Measurements from ENCODE around the gene KNOP1.
"Not testable (repeated sequence)": the region's sequence is repeated elsewhere in the genome, so short reads cannot be mapped to it uniquely, and the experiment has no call there.

Gene KNOP1

DNA sequence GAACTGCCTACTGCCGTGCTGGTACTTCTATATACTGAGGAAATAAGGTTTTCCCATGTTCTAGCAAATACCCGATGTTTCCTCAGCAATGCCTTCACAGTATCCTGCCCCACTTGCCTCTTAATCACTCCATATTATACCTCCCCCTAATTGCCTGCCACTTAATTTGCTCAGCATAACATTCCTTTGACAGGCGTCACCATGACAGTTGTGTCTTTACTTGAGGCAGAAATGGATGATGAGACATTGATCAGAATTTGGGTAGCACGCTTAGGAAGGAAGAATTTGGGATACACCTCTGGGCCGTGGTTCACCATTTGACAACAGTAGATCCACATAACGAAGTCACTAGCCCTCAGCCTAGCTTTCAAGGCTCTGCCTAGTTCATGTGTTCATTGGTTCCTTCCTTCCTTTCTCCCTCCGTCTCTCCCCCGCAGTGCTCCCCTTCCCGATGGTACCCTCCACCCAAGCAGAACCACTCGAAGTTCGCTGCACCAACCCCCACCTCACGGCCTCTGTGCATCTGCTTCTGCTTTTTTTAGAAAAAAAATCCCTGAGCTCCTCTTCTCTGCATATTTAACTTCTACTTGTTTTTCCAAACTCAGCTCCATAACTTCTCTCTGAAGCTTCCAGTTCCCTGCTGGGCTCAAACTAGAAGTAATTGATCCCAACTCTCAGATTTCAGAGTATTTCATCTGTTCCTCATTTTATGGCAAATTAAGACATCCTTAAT lies 19.4 kb upstream of the KNOP1 start:
- DNase-seq: no peak

GRCh38 chr16:19735074-19735867 lies 17.2 kb upstream of the KNOP1 start:
- DNase-seq: peak in 1 of 2 experiments; percentile 67

- no peak for DNase-seq
Measured at GRCh38 chr16:19733551-19733950, 15.5 kb upstream of the KNOP1 start.

DNA sequence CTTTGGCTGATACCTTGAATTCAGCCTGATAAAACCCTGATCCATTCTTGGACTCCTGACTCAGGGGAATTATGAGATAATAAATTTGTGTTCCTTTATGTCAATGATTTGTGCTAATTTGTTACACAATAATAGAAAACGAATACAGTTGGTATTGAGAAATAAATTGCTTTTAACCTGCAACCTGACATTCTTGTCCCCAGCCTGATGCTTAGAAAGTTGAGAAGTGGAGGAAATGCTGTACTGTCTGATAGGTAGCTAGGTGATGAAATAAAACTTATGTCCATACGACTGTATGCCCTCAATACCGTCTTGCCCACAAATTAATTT lies 10.6 kb upstream of the KNOP1 start:
- DNase-seq: no peak

DNA sequence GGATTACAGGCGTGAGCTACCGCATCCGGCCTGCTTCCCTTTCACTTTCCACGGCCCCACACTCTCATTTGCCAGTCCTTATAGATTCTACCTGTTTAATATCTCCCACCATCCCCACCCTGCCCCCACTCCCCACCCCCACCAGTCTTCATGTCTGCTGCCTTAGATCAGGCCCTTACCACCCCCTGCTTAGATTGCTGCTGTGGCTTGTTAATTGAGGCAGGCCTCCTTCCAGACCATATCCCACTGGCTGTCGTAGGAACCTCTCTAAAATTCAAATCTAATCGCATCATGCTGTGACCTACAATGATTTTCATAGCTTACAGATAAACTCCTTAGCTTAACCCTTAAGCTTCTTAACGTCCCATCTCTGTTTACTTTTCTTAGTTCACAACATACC lies 5.0 kb upstream of the KNOP1 start:
- no peak for DNase-seq

- no peak for DNase-seq
Measured at GRCh38 chr16:19722269-19722952, 4.4 kb upstream of the KNOP1 start.

DNA sequence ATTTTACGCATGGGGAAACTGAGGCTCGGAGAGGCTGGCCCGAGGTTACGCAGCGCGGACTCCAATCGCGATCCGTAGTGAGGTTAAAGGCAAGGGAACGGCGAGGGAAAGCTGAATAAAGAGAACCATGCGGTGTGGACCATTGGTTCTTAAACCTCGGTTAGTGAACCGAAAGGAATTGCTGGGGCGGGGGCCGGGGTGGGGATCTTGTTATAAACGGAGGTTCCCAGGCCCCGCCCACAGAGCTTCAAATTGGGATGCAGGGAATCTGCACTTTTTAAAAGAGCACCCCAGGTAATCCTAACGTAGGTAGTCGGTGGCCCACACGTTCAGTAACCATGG lies 568 bp upstream of the KNOP1 start:
- no peak for DNase-seq

GRCh38 chr16:19717314-19717713 lies 713 bp downstream of the KNOP1 start:
- no peak for DNase-seq

GRCh38 chr16:19716728-19717127 lies 1.3 kb downstream of the KNOP1 start:
- not testable (repeated sequence) for DNase-seq

DNA sequence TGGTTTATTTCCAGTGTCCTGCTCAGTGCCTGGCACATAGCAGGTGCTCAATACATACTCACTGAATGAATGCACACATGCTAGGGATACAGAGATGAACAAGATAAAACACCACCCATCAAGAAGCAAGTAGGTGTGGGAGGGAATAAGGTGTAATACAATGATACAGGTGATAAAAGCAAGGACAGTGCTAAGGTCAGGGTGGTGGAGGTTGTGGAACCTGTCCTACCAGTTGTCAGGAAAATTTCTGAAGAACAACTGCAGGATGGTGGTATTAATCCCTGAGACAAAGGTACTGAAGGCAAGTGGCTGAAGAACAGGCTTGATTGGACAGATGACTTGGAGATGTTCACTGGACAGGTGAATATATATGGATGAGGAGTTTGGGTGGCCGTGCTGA lies 1.8 kb downstream of the KNOP1 start:
- no peak for DNase-seq

DNA sequence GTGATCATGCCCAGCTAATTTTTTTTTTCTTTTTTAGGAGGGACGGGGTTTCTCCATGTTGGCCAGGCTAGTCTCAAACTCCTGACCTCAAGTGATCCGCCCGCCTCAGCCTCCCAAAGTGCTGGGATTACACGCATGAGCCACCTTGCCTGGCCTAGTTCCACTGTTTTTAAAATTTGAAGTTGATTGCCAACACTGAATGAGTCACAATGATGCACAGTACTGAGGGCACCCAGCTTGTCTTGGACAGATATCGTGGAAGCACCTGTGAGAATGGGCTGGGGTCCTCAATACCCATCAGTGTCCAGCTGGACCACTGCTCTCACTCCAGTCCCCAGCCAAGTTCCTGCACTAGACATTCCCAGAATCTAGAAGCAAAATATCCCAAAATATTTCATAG lies 2.5 kb downstream of the KNOP1 start:
- DNase-seq: peak in 1 of 2 experiments; percentile 6

DNA sequence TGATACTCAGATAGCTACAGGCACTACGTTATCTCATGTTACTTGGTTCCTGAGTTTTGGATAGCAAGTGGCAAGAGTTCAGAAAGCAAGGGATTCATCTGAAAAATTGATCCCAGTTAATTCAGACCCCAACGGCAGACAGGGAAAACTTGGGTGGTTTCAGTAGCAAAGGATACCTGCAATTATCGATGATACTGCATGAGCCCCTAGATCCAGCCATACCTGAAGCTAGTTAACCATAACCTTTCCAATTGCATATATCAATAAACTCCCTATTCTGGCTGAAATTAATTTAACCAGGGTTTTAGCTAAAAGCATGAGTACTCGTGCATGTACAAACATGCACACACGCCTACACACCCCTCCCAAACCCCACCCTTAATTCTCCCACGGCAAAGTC lies 4.3 kb downstream of the KNOP1 start:
- DNase-seq: no peak

DNA sequence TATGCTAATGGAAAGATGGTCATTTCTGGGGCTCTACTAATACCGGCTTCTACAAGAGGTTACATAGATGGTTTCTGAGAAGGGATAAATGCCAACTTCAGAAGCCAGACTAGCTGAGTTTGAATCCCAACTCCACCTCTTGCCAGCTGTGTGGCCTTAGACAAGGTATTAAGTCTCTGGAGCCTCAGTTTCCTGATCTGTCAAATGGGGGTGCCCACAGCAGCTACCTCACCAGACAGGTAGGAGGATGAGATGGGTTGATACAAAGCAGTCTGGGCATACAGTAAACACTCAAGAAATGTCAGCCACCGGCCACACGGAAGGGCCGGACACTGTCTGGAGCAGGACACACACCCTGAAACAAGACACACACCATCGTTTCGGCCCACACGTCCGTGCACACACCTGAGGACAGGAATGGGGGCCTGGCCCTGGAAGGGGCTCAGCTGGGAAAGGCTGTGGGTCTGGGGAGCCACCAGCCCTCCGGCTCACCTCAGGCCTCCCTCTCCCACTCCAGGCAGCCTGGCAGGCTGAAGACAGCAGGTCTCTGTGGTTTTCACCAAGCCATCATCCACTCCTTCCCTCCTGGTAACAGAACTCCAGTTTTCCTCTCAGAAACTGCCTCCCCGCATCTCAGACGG lies 5.5 kb downstream of the KNOP1 start:
- DNase-seq: no peak

- DNase-seq: no peak
Measured at GRCh38 chr16:19711643-19712042, 6.4 kb downstream of the KNOP1 start.

- no peak for DNase-seq
Measured at GRCh38 chr16:19710991-19711545, 7.0 kb downstream of the KNOP1 start.

GRCh38 chr16:19710191-19710908 lies 7.7 kb downstream of the KNOP1 start:
- no peak for DNase-seq

GRCh38 chr16:19709381-19710136 lies 8.5 kb downstream of the KNOP1 start:
- no peak for DNase-seq

DNA sequence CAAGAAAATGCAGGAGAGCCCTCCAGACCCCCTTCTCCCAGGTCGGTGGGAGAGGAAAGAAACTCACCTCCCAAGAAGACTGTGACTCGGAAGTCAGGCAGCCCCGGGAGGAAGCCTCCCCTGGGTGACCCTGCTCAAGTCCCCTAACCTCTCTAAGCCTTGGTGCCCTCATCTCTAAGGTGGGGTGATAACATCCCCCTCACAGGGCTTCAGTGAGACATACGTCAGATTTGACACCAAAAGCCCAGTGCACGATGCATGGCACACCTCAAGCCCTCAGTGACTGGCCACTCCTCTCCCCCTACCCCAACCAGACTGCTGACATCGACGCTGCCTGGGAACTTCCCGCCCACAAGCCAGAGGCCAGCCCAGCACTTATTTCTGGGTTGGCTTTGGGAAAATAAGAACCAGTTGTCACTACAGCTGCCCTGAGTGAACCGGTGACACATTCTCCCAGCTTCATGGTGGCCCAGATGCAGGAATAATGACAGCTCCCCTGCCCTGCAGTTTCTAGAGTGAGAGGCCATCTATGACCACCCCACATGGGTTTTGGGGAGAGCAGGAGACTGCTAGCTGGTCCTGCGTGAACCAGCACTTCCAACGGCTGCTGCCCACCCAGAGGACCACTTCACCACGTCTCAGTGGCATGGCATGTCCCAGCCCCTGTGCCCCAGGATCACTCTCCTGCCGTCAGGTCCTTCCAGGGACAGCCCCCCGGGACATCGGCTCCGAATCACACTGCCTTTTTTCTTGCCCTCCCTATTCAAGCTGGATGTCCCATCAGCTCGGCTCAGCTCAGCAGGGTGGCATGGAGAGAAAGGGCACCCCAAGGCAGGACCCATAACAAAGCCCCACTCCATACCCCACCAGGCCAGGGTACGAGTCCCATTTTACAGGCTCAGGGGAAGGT lies 9.5 kb downstream of the KNOP1 start:
- no peak for DNase-seq

GRCh38 chr16:19707569-19708295 lies 10.3 kb downstream of the KNOP1 start:
- no peak for DNase-seq

DNA sequence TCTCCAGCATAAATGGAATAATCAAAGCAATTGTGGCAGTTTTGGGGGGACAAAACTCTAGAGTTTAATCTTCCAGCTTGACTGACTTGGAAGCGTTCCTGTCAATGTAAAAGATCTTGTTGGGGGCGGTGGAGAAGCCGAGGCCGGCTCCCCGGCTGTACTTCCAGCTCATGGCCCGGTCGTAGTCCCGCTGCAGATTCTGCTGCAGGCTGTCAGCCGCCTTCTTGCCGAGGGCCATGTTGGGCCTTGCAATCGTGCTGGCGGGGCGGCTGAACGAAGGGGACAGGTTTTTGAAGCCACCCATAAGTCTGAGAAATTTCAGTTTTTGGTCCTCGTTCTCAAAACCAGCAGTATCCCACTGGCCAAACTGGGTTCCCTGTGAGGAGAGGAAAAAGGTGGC lies 11.2 kb downstream of the KNOP1 start:
- DNase-seq: no peak

Data from NCI-H446 (cell line).